Lung (tissue), 12 donors: Measurements from ENCODE around the gene THRB. TPM values are rescaled to one million over a fixed set of nuclear protein-coding genes. Genes with fewer than 3 reads are reported as not detected.

Experiments used
- ATAC-seq: fragments of 200-7000 bp; cut with Tn5 transposase; one replicate; pipeline ENCODE4 v1.9.1; 2020; ENCODE audit warnings: moderate number of reproducible peaks; ENCODE audit not compliant: insufficient read depth, low FRiP score
- DNase-seq, 3 donors: peaks; one replicate each; pipeline ENCODE4 v3.0.0-alpha.2; 2013 to 2017
- H3K27ac ChIP-seq, 2 donors: one replicate each; pipeline ENCODE4 v1.5.1; 2013; ENCODE audit warnings: mild to moderate bottlenecking in 2 of 2, moderate library complexity in 2 of 2, control low read depth in 1 of 2, inconsistent platforms in 1 of 2, low read depth in 1 of 2, low read length in 1 of 2
- H3K27me3 ChIP-seq, 3 donors: one replicate each; pipeline ENCODE4 v1.5.1; 2013; ENCODE audit warnings: low read length in 2 of 3; ENCODE audit not compliant: control insufficient read depth in 3 of 3, insufficient read depth in 3 of 3
- H3K36me3 ChIP-seq, 4 donors: one replicate each; pipeline ENCODE4 v1.5.1; 2013; ENCODE audit warnings: low read length in 4 of 4, mild to moderate bottlenecking in 1 of 4, moderate library complexity in 1 of 4; ENCODE audit not compliant: control insufficient read depth in 4 of 4, insufficient read depth in 4 of 4
- H3K4me1 ChIP-seq, 5 donors: one replicate each; pipeline ENCODE4 v1.5.1; 2013; ENCODE audit warnings: low read length in 5 of 5, mild to moderate bottlenecking in 2 of 5, moderate library complexity in 1 of 5; ENCODE audit not compliant: control insufficient read depth in 5 of 5, insufficient read depth in 5 of 5
- H3K4me3 ChIP-seq: one replicate; pipeline ENCODE4 v1.5.1; 2013; ENCODE audit warnings: mild to moderate bottlenecking, control low read depth, moderate library complexity
- H3K9ac ChIP-seq, 2 donors: one replicate each; pipeline ENCODE4 v1.5.1; 2013; ENCODE audit warnings: low read length in 2 of 2, control low read depth in 1 of 2; ENCODE audit not compliant: insufficient read depth in 1 of 2
- H3K9me3 ChIP-seq, 4 donors: one replicate each; pipeline ENCODE4 v1.5.1; 2013; ENCODE audit warnings: low read length in 3 of 4, mild to moderate bottlenecking in 1 of 4, moderate library complexity in 1 of 4; ENCODE audit not compliant: control insufficient read depth in 4 of 4, insufficient read depth in 3 of 4
- WGBS, 2 donors: extraction: QIAGEN DNeasy Blood & Tissue Kit; methylation state at CpG; one replicate each; pipeline ENCODE4 v1.1.7; 2013; 5-methylcytosine and 5-hydroxymethylcytosine counted together
- polyA plus RNA-seq, 2 donors: library from polyadenylated mRNA; stranded (reverse); fragments of 200-250 nt; gene quantifications; one replicate each; pipeline ENCODE4 v1.2.1, GENCODE V29; 2013
- total RNA-seq, 2 donors: library from RNA; depleted of rRNA in 1 of 2; stranded (reverse); fragments of >200 nt in 1 of 2; gene quantifications; one replicate each; pipeline ENCODE4 v1.2.1, GENCODE V29; 2014 to 2021
- TF ChIP-seq, protein P1 (sequence below): IDR thresholded peaks from 2 replicates; pipeline ENCODE4 v1.5.1; 2012; ENCODE audit warnings: mild to moderate bottlenecking; ENCODE audit errors: control extremely low read depth, extremely low read depth
- donor health status: control.
- donor health status: control.
- donor health status: Bipolar disorder and iron deficiency.
- donor health status: healthy.
- donor health status: DM: yes; HTN: yes; CAD: no.

Gene THRB
- total and polyA plus RNA-seq, 4 donors, result 2.1 to 23.5 (median 6.1) TPM

DNA sequence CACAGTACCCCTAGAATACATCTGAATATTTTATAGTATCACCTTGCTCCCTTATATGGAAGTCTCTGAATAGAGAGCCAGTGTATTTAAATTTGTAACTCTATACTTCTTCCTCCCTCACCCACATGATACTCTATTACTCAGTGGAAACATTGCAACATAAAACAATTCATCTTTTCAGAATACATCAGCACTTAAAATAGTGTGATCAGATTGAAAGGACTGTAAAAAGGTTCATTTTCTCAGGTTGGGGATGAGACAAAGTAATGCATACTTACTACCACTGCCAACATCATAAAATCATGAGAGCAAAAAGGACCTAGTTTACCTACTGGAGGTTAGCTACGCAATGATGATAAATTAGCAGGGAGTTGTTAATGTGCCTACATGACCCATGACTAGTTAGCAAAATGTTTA is 13.8 kb upstream of the THRB start:
- Histone ChIP-seq H3K27me3 (no peaks in the 10 kb centered on the region), H3K27ac (no peak overlapping the region), H3K4me1 (peaks cover 0 to 8% (median 0%) of the 10 kb centered on the region in 5 donors), H3K9ac (no peak overlapping the region), H3K4me3 (no peak overlapping the region), H3K9me3 (no peaks in the 10 kb centered on the region), H3K36me3 (no peaks in the 10 kb centered on the region)
- TF ChIP-seq, protein P1, sequence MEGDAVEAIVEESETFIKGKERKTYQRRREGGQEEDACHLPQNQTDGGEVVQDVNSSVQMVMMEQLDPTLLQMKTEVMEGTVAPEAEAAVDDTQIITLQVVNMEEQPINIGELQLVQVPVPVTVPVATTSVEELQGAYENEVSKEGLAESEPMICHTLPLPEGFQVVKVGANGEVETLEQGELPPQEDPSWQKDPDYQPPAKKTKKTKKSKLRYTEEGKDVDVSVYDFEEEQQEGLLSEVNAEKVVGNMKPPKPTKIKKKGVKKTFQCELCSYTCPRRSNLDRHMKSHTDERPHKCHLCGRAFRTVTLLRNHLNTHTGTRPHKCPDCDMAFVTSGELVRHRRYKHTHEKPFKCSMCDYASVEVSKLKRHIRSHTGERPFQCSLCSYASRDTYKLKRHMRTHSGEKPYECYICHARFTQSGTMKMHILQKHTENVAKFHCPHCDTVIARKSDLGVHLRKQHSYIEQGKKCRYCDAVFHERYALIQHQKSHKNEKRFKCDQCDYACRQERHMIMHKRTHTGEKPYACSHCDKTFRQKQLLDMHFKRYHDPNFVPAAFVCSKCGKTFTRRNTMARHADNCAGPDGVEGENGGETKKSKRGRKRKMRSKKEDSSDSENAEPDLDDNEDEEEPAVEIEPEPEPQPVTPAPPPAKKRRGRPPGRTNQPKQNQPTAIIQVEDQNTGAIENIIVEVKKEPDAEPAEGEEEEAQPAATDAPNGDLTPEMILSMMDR, result no peak
- 91 to 97% methylated on average over 1 of the region's 1 CpG for WGBS, 2 donors
- no peak for ATAC-seq
- DNase-seq, result no peak

DNA sequence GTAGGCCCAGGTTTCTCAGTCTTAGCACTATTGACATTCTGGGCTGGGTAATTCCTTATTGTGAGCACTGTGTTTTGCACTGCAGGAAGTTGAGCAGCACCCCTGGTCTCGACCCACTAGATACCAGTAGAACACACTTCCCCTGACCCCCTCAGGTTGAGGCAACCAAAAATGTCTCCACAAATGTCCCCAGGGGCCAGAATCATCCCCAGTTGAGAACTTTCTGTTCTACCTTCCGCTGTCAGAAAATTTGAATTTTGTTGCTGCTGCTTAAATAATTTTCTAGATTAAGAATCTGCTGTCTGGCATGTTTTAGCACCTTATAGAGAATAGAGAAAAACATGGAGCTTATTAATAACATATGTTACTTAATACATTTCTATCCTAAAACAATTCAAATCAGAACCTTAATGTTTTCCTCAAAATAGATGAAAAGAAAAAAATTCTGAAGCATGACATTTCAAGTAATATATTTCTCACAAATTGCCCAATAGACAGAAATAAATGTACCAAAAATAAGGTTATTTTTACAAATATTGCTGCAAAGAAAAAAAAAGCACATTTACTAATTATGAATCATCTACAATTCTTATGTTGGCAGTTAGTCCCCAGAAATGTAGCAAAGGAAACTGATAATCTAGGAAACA is 13.2 kb upstream of the THRB start:
- Histone ChIP-seq H3K4me1 (peaks cover 0 to 3% (median 0%) of the 10 kb centered on the region in 5 donors), H3K27ac (no peak overlapping the region), H3K36me3 (no peaks in the 10 kb centered on the region), H3K27me3 (no peaks in the 10 kb centered on the region), H3K4me3 (no peak overlapping the region), H3K9ac (no peak overlapping the region), H3K9me3 (no peaks in the 10 kb centered on the region)
- TF ChIP-seq, protein P1, result no peak
- DNase-seq (no peak), ATAC-seq (no peak)
- 83 to 89% methylated on average over 2 of the region's 2 CpGs for WGBS, 2 donors

DNA sequence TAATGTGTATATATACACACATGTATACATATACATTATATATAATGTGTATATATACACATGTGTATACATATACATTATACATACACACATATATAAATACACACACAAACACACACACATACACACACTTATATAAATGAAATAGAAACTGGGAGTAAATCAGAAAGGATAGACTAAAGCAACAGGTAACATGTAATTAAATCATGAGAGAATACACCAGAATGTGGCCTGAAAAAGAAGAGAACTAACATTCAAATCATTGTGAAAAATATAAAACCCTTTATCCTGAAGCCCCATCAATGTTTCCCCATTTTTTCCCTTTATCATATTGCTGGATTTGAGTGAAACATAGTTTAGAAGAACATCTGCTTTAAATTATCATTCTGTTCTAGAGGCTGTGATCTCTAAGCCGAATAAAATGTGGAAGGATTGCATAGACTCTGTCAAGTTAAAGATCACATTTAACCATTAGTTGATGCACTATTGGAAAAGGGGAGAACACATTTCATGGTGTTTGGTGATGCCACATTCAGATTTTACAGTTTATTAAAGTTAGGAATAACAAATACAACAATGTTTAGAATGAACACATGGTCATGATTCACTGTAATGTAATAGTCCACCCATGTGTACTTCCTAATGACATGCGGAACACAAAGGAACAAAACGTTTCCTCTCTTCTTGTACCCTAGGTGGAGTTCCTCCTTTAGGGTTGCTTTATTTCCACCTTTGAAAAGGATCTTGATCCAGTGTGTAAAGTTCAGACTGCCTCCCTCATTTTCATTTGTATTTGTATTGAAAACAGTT is 12.5 kb upstream of the THRB start:
- DNase-seq (no peak), ATAC-seq (no peak)
- Histone ChIP-seq H3K9me3 (no peaks in the 10 kb centered on the region), H3K27me3 (no peaks in the 10 kb centered on the region), H3K4me1 (no peaks in the 10 kb centered on the region), H3K4me3 (no peak overlapping the region), H3K9ac (no peak overlapping the region), H3K27ac (no peak overlapping the region), H3K36me3 (no peaks in the 10 kb centered on the region)
- WGBS, 2 donors, result 58 to 72% methylated on average over 3 of the region's 3 CpGs
- TF ChIP-seq, protein P1, result no peak
